HG03066 (cell line): ENCODE measurements around the gene CCDC152.
A peak's percentile ranks its signal among the peaks of the same experiment; 100 is the strongest.

Source experiments
- ATAC-seq: cut with Tn5 transposase; IDR thresholded peaks from one replicate; pipeline ENCODE4 v1.9.1; 2021; ENCODE audit warnings: low read depth; ENCODE audit not compliant: unreplicated experiment

The CCDC152 gene

GRCh38 chr5:42772265-42772993 lies 15.8 kb downstream of the CCDC152 start:
- ATAC-seq: no peak

- ATAC-seq: peak; percentile 68
Measured at GRCh38 chr5:42779083-42779482, 22.5 kb downstream of the CCDC152 start.

GRCh38 chr5:42781584-42781983 lies 25.0 kb downstream of the CCDC152 start:
- no peak for ATAC-seq

- ATAC-seq: no peak
Measured at GRCh38 chr5:42784132-42784531, 27.5 kb downstream of the CCDC152 start.

- ATAC-seq: no peak
Measured at GRCh38 chr5:42785756-42786155, 29.1 kb downstream of the CCDC152 start.

- no peak for ATAC-seq
Measured at GRCh38 chr5:42787073-42787472, 30.5 kb downstream of the CCDC152 start.

- no peak for ATAC-seq
Measured at GRCh38 chr5:42787845-42788244, 31.2 kb downstream of the CCDC152 start.

GRCh38 chr5:42791151-42791550 lies 34.5 kb downstream of the CCDC152 start:
- no peak for ATAC-seq

GRCh38 chr5:42798284-42799240 lies 41.9 kb downstream of the CCDC152 start:
- no peak for ATAC-seq

- no peak for ATAC-seq
Measured at GRCh38 chr5:42799241-42799608, 42.6 kb downstream of the CCDC152 start.

- no peak for ATAC-seq
Measured at GRCh38 chr5:42799668-42800114, 43.1 kb downstream of the CCDC152 start.

- ATAC-seq: no peak
Measured at GRCh38 chr5:42800748-42801330, 44.2 kb downstream of the CCDC152 start.

GRCh38 chr5:42801516-42802166 lies 45.0 kb downstream of the CCDC152 start:
- no peak for ATAC-seq

- ATAC-seq: no peak
Measured at GRCh38 chr5:42804717-42805339, 48.2 kb downstream of the CCDC152 start.

GRCh38 chr5:42806004-42806700 lies 49.5 kb downstream of the CCDC152 start:
- ATAC-seq: no peak

GRCh38 chr5:42806701-42807262 lies 50.2 kb downstream of the CCDC152 start:
- ATAC-seq: no peak

- ATAC-seq: no peak
Measured at GRCh38 chr5:42807722-42808447, 51.3 kb downstream of the CCDC152 start.

- ATAC-seq: no peak
Measured at GRCh38 chr5:42808888-42809611, 52.4 kb downstream of the CCDC152 start.
